22Rv1 (cell line): Measurements from ENCODE around the gene OR10A2.

Source experiments
- ZFX ChIP-seq: fragments of 450-650 bp; IDR thresholded peaks from 2 replicates; pipeline ENCODE4 v1.6.1; 2017; ENCODE audit warnings: antibody characterized with exemption, borderline replicate concordance
- TF ChIP-seq, protein P1 (sequence below): fragments of 450-650 bp; IDR thresholded peaks from 2 replicates; pipeline ENCODE4 v1.5.1; 2017; ENCODE audit warnings: mild to moderate bottlenecking

DNA sequence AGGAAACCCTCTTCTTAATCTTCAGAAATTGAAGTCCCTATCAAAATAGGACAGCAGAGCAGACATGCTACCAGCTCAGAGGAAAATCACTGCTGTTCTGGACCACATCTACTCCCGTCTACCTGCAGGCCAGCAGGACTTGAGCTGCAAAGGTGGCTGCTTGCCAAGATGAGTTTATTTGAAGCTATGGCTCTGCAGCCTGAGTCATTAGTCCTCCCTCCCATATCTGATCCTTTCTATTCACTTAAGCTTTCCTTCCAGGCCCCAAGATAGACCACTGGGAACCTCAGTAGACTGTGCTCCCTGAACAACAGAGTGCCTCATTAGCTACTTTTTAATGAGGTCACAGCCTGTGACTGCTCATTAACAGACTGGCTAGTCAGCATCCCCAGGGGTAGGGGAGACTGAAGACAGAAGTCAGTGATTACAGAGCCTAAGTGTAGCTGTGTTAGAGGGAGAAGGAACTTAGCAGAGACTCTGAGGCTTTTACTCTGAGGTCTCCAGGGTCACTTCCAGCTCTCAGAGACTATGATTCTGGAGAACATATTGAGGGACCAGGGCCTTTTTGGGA is 6.8 kb upstream of the OR10A2 start:
- TF ChIP-seq, protein P1, sequence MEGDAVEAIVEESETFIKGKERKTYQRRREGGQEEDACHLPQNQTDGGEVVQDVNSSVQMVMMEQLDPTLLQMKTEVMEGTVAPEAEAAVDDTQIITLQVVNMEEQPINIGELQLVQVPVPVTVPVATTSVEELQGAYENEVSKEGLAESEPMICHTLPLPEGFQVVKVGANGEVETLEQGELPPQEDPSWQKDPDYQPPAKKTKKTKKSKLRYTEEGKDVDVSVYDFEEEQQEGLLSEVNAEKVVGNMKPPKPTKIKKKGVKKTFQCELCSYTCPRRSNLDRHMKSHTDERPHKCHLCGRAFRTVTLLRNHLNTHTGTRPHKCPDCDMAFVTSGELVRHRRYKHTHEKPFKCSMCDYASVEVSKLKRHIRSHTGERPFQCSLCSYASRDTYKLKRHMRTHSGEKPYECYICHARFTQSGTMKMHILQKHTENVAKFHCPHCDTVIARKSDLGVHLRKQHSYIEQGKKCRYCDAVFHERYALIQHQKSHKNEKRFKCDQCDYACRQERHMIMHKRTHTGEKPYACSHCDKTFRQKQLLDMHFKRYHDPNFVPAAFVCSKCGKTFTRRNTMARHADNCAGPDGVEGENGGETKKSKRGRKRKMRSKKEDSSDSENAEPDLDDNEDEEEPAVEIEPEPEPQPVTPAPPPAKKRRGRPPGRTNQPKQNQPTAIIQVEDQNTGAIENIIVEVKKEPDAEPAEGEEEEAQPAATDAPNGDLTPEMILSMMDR = no peak
- TF ChIP-seq ZFX = no peak
